ENCODE data around the gene BHMT2. TPM values are rescaled to one million over a fixed set of nuclear protein-coding genes. Genes with fewer than 3 reads are reported as not detected.

BHMT2 gene
- total RNA-seq, 2 donors from 2014 or later = 0.40 to 0.90 TPM

DNA sequence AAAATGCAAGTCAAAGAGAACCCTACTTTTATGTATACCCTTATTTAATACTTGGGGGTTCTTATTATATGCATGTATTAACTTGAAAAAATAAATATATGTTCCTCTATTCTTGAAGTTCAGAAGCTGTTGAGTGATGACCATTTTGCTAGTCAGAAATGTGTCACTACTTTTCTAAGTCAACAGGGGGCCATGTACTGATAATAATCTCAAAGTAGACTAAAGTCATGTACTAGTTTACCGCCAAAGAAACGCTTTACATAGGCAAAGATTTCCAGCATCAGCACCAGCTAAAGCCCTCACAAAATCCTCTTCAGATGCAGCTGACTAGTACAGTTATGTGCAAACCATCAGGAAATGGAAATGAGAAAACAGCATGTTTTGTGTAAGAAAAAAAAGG, 36.3 kb downstream of the BHMT2 start:
- TF ChIP-seq, protein P1, sequence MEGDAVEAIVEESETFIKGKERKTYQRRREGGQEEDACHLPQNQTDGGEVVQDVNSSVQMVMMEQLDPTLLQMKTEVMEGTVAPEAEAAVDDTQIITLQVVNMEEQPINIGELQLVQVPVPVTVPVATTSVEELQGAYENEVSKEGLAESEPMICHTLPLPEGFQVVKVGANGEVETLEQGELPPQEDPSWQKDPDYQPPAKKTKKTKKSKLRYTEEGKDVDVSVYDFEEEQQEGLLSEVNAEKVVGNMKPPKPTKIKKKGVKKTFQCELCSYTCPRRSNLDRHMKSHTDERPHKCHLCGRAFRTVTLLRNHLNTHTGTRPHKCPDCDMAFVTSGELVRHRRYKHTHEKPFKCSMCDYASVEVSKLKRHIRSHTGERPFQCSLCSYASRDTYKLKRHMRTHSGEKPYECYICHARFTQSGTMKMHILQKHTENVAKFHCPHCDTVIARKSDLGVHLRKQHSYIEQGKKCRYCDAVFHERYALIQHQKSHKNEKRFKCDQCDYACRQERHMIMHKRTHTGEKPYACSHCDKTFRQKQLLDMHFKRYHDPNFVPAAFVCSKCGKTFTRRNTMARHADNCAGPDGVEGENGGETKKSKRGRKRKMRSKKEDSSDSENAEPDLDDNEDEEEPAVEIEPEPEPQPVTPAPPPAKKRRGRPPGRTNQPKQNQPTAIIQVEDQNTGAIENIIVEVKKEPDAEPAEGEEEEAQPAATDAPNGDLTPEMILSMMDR (IDR thresholded peaks at IDR 0.05) = no peak

DNA sequence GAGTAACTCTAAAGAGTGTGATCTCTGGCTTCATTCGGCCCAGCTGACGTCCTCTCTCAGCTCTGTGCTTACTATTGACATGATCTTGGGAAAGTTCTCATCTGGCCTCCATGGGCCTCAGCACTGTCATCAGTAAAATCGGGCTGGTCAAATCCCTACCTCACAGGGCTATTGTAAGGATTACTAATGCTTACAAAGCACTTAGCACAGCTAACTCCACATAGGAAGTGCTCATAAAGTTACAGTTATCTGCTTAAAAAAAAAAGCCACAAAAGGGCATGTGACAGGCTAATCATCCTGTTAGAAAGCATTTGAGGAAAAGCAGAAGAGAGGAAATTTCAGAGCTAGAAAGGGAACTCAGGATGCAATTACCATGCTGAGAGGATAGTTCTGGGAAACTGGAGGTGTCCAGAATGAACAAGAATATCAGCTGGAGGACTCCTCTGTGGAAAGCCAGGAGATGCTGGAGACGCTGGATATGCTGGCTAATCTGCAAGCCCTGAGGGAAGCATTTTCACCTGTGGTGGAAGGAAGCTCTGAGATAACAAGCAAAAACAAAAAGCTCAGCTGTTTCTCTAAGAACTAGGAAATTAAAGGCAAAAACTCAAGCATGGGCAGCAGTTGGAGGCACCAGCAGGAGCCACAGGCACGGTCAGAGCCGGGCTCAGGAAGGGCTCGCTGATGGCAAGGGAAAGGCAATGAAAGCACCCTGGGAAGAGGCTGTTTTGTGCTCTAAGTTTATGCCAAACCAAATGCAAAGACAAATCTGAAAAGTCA, 37.6 kb downstream of the BHMT2 start:
- intact Hi-C loops (cut with DNase I) = no loop called here
- H3K4me1 ChIP-seq = no peaks in the 10 kb centered on the region
- no peaks in the 10 kb centered on the region for H3K9me3 ChIP-seq
- no peak overlapping the region for H3K4me3 ChIP-seq
- H3K9ac ChIP-seq (ENCODE audit: low read depth in 2 of 2, low read length in 2 of 2) = no peak overlapping the region
- peaks cover 9% of the 10 kb centered on the region for H3K27me3 ChIP-seq
- DNase-seq = no peak
- no peak overlapping the region for H3K27ac ChIP-seq
- TF ChIP-seq, protein P1 (IDR thresholded peaks at IDR 0.05) = no peak
- no peaks in the 10 kb centered on the region for H3K36me3 ChIP-seq

More for the DNA sequence above, 36.3 kb downstream of the BHMT2 start:
- no peak overlapping the region for H3K4me3 ChIP-seq
- no peaks in the 10 kb centered on the region for H3K4me1 ChIP-seq
- DNase-seq = no peak
- H3K9ac ChIP-seq (ENCODE audit: low read depth in 2 of 2, low read length in 2 of 2) = no peak overlapping the region
- H3K27ac ChIP-seq = no peak overlapping the region
- no peaks in the 10 kb centered on the region for H3K9me3 ChIP-seq
- no peaks in the 10 kb centered on the region for H3K27me3 ChIP-seq
- intact Hi-C loops (cut with DNase I) = no loop called here
- no peaks in the 10 kb centered on the region for H3K36me3 ChIP-seq

DNA sequence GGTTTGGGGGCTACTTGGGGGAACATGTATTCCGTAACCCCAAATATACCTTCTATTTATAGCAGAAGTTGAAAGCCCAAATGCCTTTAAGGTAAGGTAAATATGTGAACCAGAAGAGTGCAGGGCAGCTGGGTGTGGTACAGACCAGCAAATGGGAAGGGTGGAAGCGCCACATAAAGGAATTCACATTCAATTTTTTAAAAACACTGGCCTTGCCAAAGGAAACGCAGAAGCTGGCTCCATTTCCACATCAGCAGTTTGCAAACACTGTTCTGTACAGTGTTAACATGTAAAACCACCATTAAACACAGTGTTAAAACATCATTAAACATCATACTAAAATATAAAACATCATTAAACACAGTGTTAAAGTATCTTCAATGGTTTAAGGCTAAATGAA, 38.5 kb downstream of the BHMT2 start:
- TF ChIP-seq, protein P1 (IDR thresholded peaks at IDR 0.05) = no peak
- no peaks in the 10 kb centered on the region for H3K4me1 ChIP-seq
- H3K9me3 ChIP-seq = no peaks in the 10 kb centered on the region
- intact Hi-C loops (cut with DNase I) = no loop called here
- H3K27me3 ChIP-seq = peaks cover 11% of the 10 kb centered on the region
- no peak for DNase-seq
- H3K4me3 ChIP-seq = no peak overlapping the region
- no peak overlapping the region for H3K9ac ChIP-seq (ENCODE audit: low read depth in 2 of 2, low read length in 2 of 2)
- no peak overlapping the region for H3K27ac ChIP-seq
- no peaks in the 10 kb centered on the region for H3K36me3 ChIP-seq

DNA sequence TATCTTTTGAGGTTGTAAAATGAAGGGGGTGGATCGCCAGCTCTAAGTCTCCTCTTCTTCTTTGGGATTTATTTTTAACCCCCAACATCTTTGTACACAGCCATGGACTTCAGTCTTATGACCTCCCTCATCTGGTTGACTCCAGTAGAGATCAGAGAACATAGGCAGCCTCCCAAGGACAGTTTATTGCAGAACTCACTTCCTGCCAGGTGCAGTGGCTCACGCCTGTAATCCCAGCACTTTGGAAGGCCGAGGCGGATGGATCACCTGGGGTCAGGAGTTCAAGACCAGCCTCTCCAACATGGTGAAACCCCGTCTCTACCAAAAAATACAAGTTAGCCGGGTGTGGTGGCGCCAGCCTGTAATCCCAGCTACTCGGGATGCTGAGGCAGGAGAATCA, 39.2 kb downstream of the BHMT2 start:
- Histone ChIP-seq H3K4me1 (no peaks in the 10 kb centered on the region), H3K9me3 (no peaks in the 10 kb centered on the region), H3K27ac (no peak overlapping the region), H3K4me3 (no peak overlapping the region), H3K27me3 (peaks cover 11% of the 10 kb centered on the region), H3K36me3 (no peaks in the 10 kb centered on the region), H3K9ac (ENCODE audit: low read depth in 2 of 2, low read length in 2 of 2) (no peak overlapping the region)
- intact Hi-C loops (cut with DNase I) = no loop called here
- TF ChIP-seq, protein P1 (IDR thresholded peaks at IDR 0.05) = no peak
- no peak for DNase-seq

DNA sequence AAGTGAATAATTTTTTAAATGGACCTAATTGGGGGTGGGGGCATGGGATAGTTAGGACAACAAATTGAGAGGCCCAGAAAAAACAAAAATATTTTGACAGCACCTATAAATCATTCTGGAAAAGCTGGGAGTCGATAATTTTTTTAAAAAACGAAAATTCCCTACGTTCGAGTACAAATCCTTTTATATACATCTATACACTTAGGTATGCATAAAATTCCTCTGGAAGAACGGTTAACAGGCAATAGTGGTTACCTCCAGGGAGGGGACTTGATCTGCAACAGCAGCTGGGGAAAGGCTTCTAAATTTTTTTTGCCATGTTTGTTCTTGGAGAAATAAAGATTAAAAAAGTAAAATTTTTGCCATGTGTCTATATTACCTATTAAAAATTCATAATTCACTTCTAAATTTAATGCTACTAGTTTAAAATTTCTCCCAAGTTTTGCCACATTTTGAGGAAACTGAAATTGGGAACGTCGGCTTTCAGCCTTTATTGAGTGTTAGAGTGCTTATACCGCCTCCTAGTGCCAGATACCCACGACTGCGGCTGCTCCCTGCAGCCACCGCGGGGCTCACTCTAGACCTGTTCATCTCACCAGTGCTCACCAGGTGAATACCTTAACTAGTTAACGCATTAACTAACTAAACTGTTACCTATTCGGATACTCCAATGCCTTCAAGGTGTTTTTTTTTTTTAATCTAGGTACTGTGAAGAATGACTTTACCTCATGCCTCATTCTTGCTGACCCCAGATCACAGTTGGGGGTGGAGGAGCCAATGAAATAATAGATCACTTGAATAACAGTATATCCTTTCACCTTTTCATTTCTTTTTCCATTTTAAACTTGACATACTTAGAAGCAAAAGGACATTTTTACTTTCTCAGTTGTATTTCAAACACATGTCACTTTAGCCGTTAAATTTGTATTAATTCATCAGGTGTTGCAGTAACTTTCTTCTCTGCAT, 40.2 kb downstream of the BHMT2 start:
- Histone ChIP-seq H3K4me3 (no peak overlapping the region), H3K27me3 (peaks cover 11% of the 10 kb centered on the region), H3K4me1 (no peaks in the 10 kb centered on the region), H3K27ac (no peak overlapping the region), H3K9me3 (no peaks in the 10 kb centered on the region), H3K36me3 (no peaks in the 10 kb centered on the region), H3K9ac (ENCODE audit: low read depth in 2 of 2, low read length in 2 of 2) (no peak overlapping the region)
- TF ChIP-seq, protein P1 (IDR thresholded peaks at IDR 0.05) = peak; percentile 32
- intact Hi-C loops (cut with DNase I) = no loop called here
- peak; percentile 27 for DNase-seq
